Kidney epithelial cell (primary cell): ENCODE results near the gene CBR3. TPM values are rescaled to one million over a fixed set of nuclear protein-coding genes. Genes with fewer than 3 reads are reported as not detected.

Experiments used
- DNase-seq: peaks from one replicate; pipeline ENCODE4 v3.0.0-alpha.2; 2010; ENCODE audit warnings: low read depth
- H3K27me3 ChIP-seq: 2 replicates; pipeline ENCODE4 v1.6.0; 2011; ENCODE audit warnings: low read length; ENCODE audit not compliant: control insufficient read depth, insufficient read depth
- H3K36me3 ChIP-seq: 2 replicates; pipeline ENCODE4 v1.5.1; 2011; ENCODE audit warnings: low read length; ENCODE audit not compliant: control insufficient read depth, insufficient read depth
- H3K4me3 ChIP-seq: 2 replicates; pipeline ENCODE4 v1.5.1; 2011; ENCODE audit warnings: low read depth, mild to moderate bottlenecking, control low read depth, low read length
- total RNA-seq: library from RNA; depleted of rRNA; stranded (reverse); fragments of >200 nt; gene quantifications from 2 replicates; pipeline ENCODE4 v1.2.3, GENCODE V29; 2015
- TF ChIP-seq, protein P1 (sequence below): IDR thresholded peaks from 2 replicates; pipeline ENCODE4 v1.5.1; 2011; ENCODE audit warnings: mild to moderate bottlenecking, moderate library complexity, low read length, control low read depth, inconsistent platforms; ENCODE audit not compliant: insufficient read depth, poor library complexity, severe bottlenecking

CBR3 gene
- total RNA-seq, 1 donor from 2014 or later = 0.21 TPM

DNA sequence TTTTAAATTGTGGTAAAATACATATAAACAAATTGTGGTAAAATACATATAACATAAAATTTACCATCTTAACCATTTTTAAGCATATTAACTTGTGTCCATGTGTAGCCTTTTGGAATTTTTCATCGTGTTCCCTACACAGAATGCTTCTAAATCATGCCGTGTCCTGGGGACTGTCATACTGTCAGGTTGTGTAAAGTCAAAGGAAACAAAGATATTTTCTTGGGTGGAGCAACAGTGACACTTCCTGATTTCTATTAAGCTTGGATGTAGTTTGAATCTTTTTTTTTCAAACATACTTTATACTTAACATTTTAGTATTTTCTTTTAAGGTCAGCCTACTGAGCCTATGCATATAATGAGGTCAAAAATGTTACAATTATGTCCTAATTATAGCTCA lies 54.1 kb downstream of the CBR3 start:
- Histone ChIP-seq H3K4me3 (no peak overlapping the region), H3K27me3 (no peaks in the 10 kb centered on the region), H3K36me3 (peaks cover 1% of the 10 kb centered on the region)
- DNase-seq = no peak
- TF ChIP-seq, protein P1, sequence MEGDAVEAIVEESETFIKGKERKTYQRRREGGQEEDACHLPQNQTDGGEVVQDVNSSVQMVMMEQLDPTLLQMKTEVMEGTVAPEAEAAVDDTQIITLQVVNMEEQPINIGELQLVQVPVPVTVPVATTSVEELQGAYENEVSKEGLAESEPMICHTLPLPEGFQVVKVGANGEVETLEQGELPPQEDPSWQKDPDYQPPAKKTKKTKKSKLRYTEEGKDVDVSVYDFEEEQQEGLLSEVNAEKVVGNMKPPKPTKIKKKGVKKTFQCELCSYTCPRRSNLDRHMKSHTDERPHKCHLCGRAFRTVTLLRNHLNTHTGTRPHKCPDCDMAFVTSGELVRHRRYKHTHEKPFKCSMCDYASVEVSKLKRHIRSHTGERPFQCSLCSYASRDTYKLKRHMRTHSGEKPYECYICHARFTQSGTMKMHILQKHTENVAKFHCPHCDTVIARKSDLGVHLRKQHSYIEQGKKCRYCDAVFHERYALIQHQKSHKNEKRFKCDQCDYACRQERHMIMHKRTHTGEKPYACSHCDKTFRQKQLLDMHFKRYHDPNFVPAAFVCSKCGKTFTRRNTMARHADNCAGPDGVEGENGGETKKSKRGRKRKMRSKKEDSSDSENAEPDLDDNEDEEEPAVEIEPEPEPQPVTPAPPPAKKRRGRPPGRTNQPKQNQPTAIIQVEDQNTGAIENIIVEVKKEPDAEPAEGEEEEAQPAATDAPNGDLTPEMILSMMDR = no peak

DNA sequence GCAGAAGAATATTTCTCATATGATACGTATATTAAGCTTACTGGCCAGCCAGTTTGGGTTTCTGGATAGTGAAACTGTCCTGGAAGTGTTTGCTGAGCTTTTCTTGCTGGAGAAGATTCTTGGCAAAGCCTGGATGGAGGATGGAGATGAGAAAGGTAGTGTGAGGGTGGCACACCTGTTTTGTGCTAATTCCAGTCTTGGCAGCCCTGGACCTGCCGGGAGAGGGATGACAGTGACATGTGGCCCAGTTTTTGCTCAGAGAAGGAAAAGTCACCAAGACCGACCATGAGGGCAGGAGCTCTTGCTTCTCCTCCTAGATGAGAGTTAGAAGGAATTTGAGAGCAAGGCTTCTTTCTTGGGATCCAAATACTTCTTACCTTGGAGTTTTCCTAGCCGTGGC lies 55.9 kb downstream of the CBR3 start:
- DNase-seq = no peak
- H3K4me3 ChIP-seq = no peak overlapping the region
- H3K27me3 ChIP-seq = no peaks in the 10 kb centered on the region
- TF ChIP-seq, protein P1 = no peak
- peaks cover 1% of the 10 kb centered on the region for H3K36me3 ChIP-seq

DNA sequence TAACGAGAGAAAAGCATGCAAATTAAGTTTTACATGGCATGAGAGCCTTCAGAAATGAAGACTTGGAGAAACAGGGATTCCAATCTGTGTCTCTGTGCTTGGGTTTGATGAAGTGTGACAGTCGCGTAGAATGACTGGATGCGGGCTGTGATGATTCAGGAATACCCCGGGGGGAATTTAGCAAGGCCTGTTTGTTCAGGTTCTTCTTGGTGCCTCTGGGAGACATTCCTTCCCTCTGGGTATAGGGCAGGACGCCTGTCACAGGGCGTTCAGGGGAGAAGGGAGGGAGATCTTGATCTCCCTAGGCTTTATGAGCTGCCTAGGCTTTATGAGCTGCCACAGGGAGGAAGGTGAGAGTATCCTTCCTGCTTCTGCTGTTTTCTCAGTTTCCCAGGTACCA lies 58.3 kb downstream of the CBR3 start:
- Histone ChIP-seq H3K36me3 (peaks cover 1% of the 10 kb centered on the region), H3K27me3 (no peaks in the 10 kb centered on the region), H3K4me3 (no peak overlapping the region)
- TF ChIP-seq, protein P1 = no peak
- DNase-seq = peak; percentile 85

DNA sequence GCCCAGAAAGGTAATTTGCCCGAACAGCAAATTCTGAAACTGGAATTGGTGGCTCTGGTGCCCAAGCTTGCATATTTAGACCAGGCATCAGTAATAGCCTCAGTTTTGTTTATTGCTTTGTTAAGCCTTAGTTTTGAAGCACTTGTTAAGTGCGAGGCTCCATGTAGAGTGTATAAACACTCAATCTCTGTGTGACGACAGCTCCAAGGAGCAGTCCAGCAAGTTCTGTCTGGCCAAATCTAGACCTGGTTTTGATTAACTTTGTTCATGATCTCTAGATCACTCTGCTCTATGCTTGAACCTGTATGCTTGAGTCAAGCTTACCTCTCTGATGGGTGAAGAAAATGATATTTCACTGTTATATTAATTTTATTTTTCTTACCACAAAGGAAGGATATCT lies 59.1 kb downstream of the CBR3 start:
- H3K4me3 ChIP-seq = no peak overlapping the region

DNA sequence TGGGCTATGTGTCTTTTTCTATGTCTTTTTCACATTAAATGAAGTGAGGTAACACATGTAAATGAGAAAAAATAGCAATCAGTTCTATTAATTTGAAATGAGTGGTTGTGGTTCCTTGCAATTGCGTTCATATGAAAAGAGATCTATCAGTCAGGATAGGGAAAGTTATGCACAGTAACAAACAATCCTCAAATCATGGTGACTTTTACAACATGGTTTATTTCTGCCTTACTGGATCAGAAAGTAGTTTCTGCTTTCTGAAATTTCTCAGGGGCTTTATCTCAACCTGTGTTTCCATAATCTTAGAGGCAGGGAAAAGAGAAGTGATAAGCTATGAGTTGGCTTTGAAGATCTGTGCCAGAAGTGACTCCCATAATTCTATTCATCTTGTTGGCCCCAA lies 60.7 kb downstream of the CBR3 start:
- no peak for DNase-seq
- TF ChIP-seq, protein P1 = no peak
- H3K36me3 ChIP-seq = no peaks in the 10 kb centered on the region
- no peaks in the 10 kb centered on the region for H3K27me3 ChIP-seq
- no peak overlapping the region for H3K4me3 ChIP-seq

More for the DNA sequence above, 59.1 kb downstream of the CBR3 start:
- Histone ChIP-seq H3K36me3 (no peaks in the 10 kb centered on the region), H3K27me3 (no peaks in the 10 kb centered on the region)
- DNase-seq = no peak
- TF ChIP-seq, protein P1 = no peak

Other genes starting within 250 kb of the CBR3 start
- 17.9 and 19.1 TPM in 2 replicates for gene SETD4, start 74.6 kb upstream of the CBR3 start, total RNA-seq
- 81.0 and 120 TPM in 2 replicates for gene CBR1, start 65.1 kb upstream of the CBR3 start, total RNA-seq
- 31.5 and 37.0 TPM in 2 replicates for gene DOP1B, start 21.7 kb downstream of the CBR3 start, total RNA-seq
- 21.2 and 25.9 TPM in 2 replicates for gene MORC3, start 185.1 kb downstream of the CBR3 start, total RNA-seq